Neural cell (in vitro differentiated cells): Measurements from ENCODE around the gene SPAG6. TPM values are rescaled to one million over a fixed set of nuclear protein-coding genes. Genes with fewer than 3 reads are reported as not detected.

Experiments used
- H2AFZ ChIP-seq: fragments of 200-600, 300-800 bp; sonication (generic), shearing (Covaris generic); 2 replicates; pipeline ENCODE4 v1.6.0; 2014; ENCODE audit warnings: low read depth, mild to moderate bottlenecking, antibody characterized with exemption, low read length, moderate library complexity
- H3F3A ChIP-seq: fragments of 200-600 bp; shearing (Covaris generic); 2 replicates; pipeline ENCODE4 v1.6.1; 2016; ENCODE audit warnings: mild to moderate bottlenecking, moderate library complexity, mixed read lengths, antibody characterized with exemption, low read length; ENCODE audit not compliant: insufficient read depth, poor library complexity, severe bottlenecking
- H3K27ac ChIP-seq: fragments of 200-600, 300-800 bp; sonication (generic), shearing (Covaris generic); 2 replicates; pipeline ENCODE4 v1.5.1; 2014; ENCODE audit warnings: mild to moderate bottlenecking, low read length, moderate library complexity
- H3K27me3 ChIP-seq: fragments of 300-800, 200-600 bp; sonication (generic), shearing (Covaris generic); 2 replicates; pipeline ENCODE4 v1.6.0; 2014; ENCODE audit warnings: mild to moderate bottlenecking, low read depth, low read length, moderate library complexity; ENCODE audit not compliant: insufficient read depth
- H3K36me3 ChIP-seq: fragments of 300-800, 200-600 bp; sonication (generic), shearing (Covaris generic); 2 replicates; pipeline ENCODE4 v1.5.1; 2014; ENCODE audit warnings: mild to moderate bottlenecking, antibody characterized with exemption, low read length, moderate library complexity; ENCODE audit not compliant: insufficient read depth
- H3K4me2 ChIP-seq: fragments of 300-800, 200-600 bp; sonication (generic), shearing (Covaris generic); 2 replicates; pipeline ENCODE4 v1.6.0; 2014; ENCODE audit warnings: mild to moderate bottlenecking, low read length
- H3K4me3 ChIP-seq: fragments of 300-800, 200-600 bp; sonication (generic), shearing (Covaris generic); 2 replicates; pipeline ENCODE4 v1.5.1; 2014; ENCODE audit warnings: mild to moderate bottlenecking, low read length, moderate library complexity
- H3K79me2 ChIP-seq: fragments of 200-600 bp; shearing (Covaris generic); replicated peaks from 2 replicates; pipeline ENCODE4 v1.6.0; 2014; ENCODE audit warnings: mild to moderate bottlenecking, low read length, moderate library complexity; ENCODE audit not compliant: insufficient read depth
- H3K9ac ChIP-seq: fragments of 300-800, 200-600 bp; sonication (generic), shearing (Covaris generic); 2 replicates; pipeline ENCODE4 v1.6.1; 2016; ENCODE audit warnings: mild to moderate bottlenecking, low read length, mixed read lengths
- H3K9me2 ChIP-seq: fragments of 200-600 bp; shearing (Covaris generic); 2 replicates; pipeline ENCODE4 v1.6.1; 2016; ENCODE audit warnings: mild to moderate bottlenecking, low read length, mixed read lengths; ENCODE audit not compliant: insufficient read depth
- H3K9me3 ChIP-seq: fragments of 200-600, 300-800 bp; sonication (generic), shearing (Covaris generic); 2 replicates; pipeline ENCODE4 v1.6.1; 2016; ENCODE audit warnings: mild to moderate bottlenecking, mixed run types, low read length, moderate library complexity, mixed read lengths
- H4K20me1 ChIP-seq: fragments of 200-600 bp; shearing (Covaris generic); 2 replicates; pipeline ENCODE4 v1.6.1; 2016; ENCODE audit warnings: mild to moderate bottlenecking, mixed run types; ENCODE audit not compliant: insufficient read depth
- EP300 ChIP-seq: fragments of 450-650 bp; conservative IDR thresholded peaks from 2 replicates; pipeline ENCODE4 v1.6.1; 2014; ENCODE audit warnings: antibody characterized with exemption, mild to moderate bottlenecking, moderate library complexity; ENCODE audit not compliant: poor library complexity, severe bottlenecking
- EZH2 ChIP-seq: fragments of 200-600, 300-800 bp; shearing (Covaris generic), sonication (generic); IDR thresholded peaks from 2 replicates; pipeline ENCODE4 v1.6.1; 2014; ENCODE audit warnings: antibody characterized with exemption, low read length, borderline replicate concordance, mild to moderate bottlenecking; ENCODE audit not compliant: insufficient read depth, poor library complexity, severe bottlenecking
- MXI1 ChIP-seq: fragments of 450-650 bp; conservative IDR thresholded peaks from 2 replicates; pipeline ENCODE4 v1.6.1; 2014; ENCODE audit warnings: antibody characterized with exemption, mild to moderate bottlenecking; ENCODE audit not compliant: poor library complexity, severe bottlenecking
- POLR2AphosphoS5 ChIP-seq: IDR thresholded peaks from 2 replicates; pipeline ENCODE4 v1.6.1; 2012
- RAD21 ChIP-seq: fragments of 450-650 bp; conservative IDR thresholded peaks from 2 replicates; pipeline ENCODE4 v1.6.1; 2014; ENCODE audit warnings: antibody characterized with exemption, mild to moderate bottlenecking, moderate library complexity
- SMC3 ChIP-seq: fragments of 450-650 bp; conservative IDR thresholded peaks from 2 replicates; pipeline ENCODE4 v1.6.1; 2014; ENCODE audit warnings: antibody characterized with exemption, mild to moderate bottlenecking, moderate library complexity; ENCODE audit not compliant: poor library complexity
- TAF1 ChIP-seq: IDR thresholded peaks from 2 replicates; pipeline ENCODE4 v1.6.1; 2012; ENCODE audit warnings: low read depth
- polyA plus RNA-seq: library from polyadenylated mRNA; depleted of rRNA; stranded (reverse); fragments of >200 nt; gene quantifications from 2 replicates; pipeline ENCODE4 v1.2.3, GENCODE V29; 2014
- TF ChIP-seq, protein P1 (sequence below): IDR thresholded peaks from 2 replicates; pipeline ENCODE4 v1.6.1; 2012; ENCODE audit warnings: borderline replicate concordance
- TF ChIP-seq, protein P2 (sequence below): fragments of 450-650 bp; IDR thresholded peaks from 2 replicates; pipeline ENCODE4 v1.5.1; 2014; ENCODE audit warnings: antibody characterized with exemption, mild to moderate bottlenecking, moderate library complexity; ENCODE audit not compliant: poor library complexity, severe bottlenecking

SPAG6 gene
- polyA plus RNA-seq, 1 donor from 2014 or later = 0.36 TPM

DNA sequence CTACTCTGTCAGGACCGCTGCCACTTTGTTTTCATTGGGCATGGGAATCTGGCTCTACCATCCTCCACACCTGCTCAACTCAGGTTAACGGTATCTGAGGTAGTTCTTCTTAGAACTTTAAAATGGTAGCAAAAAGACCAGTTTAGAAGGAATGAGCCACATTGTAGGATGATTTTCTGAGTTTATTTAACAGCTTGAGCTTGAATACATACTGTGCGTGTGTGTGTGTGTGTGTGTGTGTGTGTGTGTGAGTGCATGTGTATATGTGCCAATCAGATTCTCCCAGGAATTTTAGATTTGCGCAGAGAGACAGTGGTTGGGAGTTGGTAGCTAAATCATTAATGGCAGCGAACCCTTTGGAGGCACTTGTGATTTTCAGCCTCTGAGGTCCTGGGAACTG lies 81.4 kb downstream of the SPAG6 start:
- Histone ChIP-seq H3K9me2 (no peaks in the 10 kb centered on the region), H3K4me2 (no peak overlapping the region), H3K4me3 (no peak overlapping the region), H3K9me3 (no peaks in the 10 kb centered on the region), H4K20me1 (no peaks in the 10 kb centered on the region), H3K36me3 (no peaks in the 10 kb centered on the region), H3K9ac (no peak overlapping the region), H3K27ac (no peak overlapping the region), H3F3A (no peaks in the 10 kb centered on the region), H3K27me3 (no peaks in the 10 kb centered on the region), H2AFZ (no peak overlapping the region), H3K79me2 (no peaks in the 10 kb centered on the region)
- TF ChIP-seq, protein P1, sequence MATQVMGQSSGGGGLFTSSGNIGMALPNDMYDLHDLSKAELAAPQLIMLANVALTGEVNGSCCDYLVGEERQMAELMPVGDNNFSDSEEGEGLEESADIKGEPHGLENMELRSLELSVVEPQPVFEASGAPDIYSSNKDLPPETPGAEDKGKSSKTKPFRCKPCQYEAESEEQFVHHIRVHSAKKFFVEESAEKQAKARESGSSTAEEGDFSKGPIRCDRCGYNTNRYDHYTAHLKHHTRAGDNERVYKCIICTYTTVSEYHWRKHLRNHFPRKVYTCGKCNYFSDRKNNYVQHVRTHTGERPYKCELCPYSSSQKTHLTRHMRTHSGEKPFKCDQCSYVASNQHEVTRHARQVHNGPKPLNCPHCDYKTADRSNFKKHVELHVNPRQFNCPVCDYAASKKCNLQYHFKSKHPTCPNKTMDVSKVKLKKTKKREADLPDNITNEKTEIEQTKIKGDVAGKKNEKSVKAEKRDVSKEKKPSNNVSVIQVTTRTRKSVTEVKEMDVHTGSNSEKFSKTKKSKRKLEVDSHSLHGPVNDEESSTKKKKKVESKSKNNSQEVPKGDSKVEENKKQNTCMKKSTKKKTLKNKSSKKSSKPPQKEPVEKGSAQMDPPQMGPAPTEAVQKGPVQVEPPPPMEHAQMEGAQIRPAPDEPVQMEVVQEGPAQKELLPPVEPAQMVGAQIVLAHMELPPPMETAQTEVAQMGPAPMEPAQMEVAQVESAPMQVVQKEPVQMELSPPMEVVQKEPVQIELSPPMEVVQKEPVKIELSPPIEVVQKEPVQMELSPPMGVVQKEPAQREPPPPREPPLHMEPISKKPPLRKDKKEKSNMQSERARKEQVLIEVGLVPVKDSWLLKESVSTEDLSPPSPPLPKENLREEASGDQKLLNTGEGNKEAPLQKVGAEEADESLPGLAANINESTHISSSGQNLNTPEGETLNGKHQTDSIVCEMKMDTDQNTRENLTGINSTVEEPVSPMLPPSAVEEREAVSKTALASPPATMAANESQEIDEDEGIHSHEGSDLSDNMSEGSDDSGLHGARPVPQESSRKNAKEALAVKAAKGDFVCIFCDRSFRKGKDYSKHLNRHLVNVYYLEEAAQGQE = no peak
- TF ChIP-seq RAD21 (no peak), EP300 (no peak), POLR2AphosphoS5 (no peak), TAF1 (no peak), SMC3 (no peak), MXI1 (no peak), EZH2 (no peak)
- TF ChIP-seq, protein P2, sequence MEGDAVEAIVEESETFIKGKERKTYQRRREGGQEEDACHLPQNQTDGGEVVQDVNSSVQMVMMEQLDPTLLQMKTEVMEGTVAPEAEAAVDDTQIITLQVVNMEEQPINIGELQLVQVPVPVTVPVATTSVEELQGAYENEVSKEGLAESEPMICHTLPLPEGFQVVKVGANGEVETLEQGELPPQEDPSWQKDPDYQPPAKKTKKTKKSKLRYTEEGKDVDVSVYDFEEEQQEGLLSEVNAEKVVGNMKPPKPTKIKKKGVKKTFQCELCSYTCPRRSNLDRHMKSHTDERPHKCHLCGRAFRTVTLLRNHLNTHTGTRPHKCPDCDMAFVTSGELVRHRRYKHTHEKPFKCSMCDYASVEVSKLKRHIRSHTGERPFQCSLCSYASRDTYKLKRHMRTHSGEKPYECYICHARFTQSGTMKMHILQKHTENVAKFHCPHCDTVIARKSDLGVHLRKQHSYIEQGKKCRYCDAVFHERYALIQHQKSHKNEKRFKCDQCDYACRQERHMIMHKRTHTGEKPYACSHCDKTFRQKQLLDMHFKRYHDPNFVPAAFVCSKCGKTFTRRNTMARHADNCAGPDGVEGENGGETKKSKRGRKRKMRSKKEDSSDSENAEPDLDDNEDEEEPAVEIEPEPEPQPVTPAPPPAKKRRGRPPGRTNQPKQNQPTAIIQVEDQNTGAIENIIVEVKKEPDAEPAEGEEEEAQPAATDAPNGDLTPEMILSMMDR = no peak

DNA sequence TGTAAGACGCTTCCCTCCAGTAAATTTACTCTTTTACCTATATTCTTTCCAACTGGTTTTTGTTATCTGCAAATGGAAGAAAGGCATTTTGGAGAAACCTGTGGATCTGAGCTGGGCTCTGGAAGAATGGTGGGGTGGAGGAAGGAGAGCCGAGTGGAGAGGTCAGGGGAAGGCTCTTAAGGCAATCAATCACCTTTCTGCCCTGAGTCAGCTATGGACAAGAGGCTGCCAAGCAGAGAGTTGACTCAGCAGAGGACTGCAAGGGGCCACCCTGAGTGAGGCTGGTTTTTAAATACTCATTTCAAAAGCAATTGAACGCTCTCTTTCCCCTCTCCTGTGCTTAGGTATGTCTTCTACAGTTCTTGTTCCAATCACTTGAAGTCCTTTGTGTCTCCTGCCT lies 81.8 kb downstream of the SPAG6 start:
- no peak overlapping the region for H3K4me2 ChIP-seq

More for the DNA sequence above, 81.8 kb downstream of the SPAG6 start:
- H3K4me3 ChIP-seq = no peak overlapping the region
- no peak overlapping the region for H3K27ac ChIP-seq
- no peaks in the 10 kb centered on the region for H4K20me1 ChIP-seq
- no peak overlapping the region for H2AFZ ChIP-seq
- no peaks in the 10 kb centered on the region for H3K9me2 ChIP-seq
- no peaks in the 10 kb centered on the region for H3K9me3 ChIP-seq
- H3K79me2 ChIP-seq = no peaks in the 10 kb centered on the region
- no peaks in the 10 kb centered on the region for H3K36me3 ChIP-seq
- no peak for TF ChIP-seq RAD21
- no peak for TF ChIP-seq MXI1
- TF ChIP-seq EZH2 = no peak
- no peak for TF ChIP-seq TAF1
- TF ChIP-seq, protein P2 = no peak
- TF ChIP-seq POLR2AphosphoS5 = no peak
- no peak for TF ChIP-seq EP300
- TF ChIP-seq, protein P1 = no peak
- TF ChIP-seq SMC3 = no peak
- no peaks in the 10 kb centered on the region for H3F3A ChIP-seq
- H3K9ac ChIP-seq = no peak overlapping the region
- H3K27me3 ChIP-seq = no peaks in the 10 kb centered on the region
